DOHH2 (cell line): ENCODE results near the gene CLINT1.

Experiments used
- H3F3A ChIP-seq: fragments of 200-600 bp; sonication (generic), shearing (Covaris generic); 2 replicates; pipeline ENCODE4 v1.6.0; 2016; ENCODE audit warnings: antibody characterized with exemption, mild to moderate bottlenecking; ENCODE audit not compliant: control insufficient read depth, insufficient read depth
- H3K27ac ChIP-seq: fragments of 200-600 bp; sonication (generic); 2 replicates; pipeline ENCODE4 v1.5.1; 2014; ENCODE audit warnings: low read depth, mild to moderate bottlenecking, low read length, moderate library complexity
- H3K27me3 ChIP-seq: fragments of 200-600 bp; sonication (generic); 2 replicates; pipeline ENCODE4 v1.6.1; 2014; ENCODE audit warnings: mild to moderate bottlenecking, low read length, mixed read lengths; ENCODE audit not compliant: control insufficient read depth
- H3K36me3 ChIP-seq: fragments of 200-600 bp; sonication (generic); 2 replicates; pipeline ENCODE4 v1.6.1; 2014; ENCODE audit warnings: mild to moderate bottlenecking, low read length, moderate library complexity, mixed read lengths; ENCODE audit not compliant: control insufficient read depth
- H3K4me1 ChIP-seq: fragments of 200-600 bp; sonication (generic); 2 replicates; pipeline ENCODE4 v1.6.1; 2014; ENCODE audit warnings: mild to moderate bottlenecking, low read length, mixed read lengths; ENCODE audit not compliant: control insufficient read depth
- H3K4me2 ChIP-seq: fragments of 200-600 bp; sonication (generic); 2 replicates; pipeline ENCODE4 v1.6.0; 2014; ENCODE audit warnings: mild to moderate bottlenecking, low read length, moderate library complexity
- H3K4me3 ChIP-seq: fragments of 200-600 bp; sonication (generic); 2 replicates; pipeline ENCODE4 v1.5.1; 2014; ENCODE audit warnings: mild to moderate bottlenecking, low read length, mixed read lengths
- H3K79me2 ChIP-seq: fragments of 200-600 bp; sonication (generic); 2 replicates; pipeline ENCODE4 v1.6.1; 2014; ENCODE audit warnings: mild to moderate bottlenecking, low read length, mixed read lengths; ENCODE audit not compliant: control insufficient read depth
- H3K9me2 ChIP-seq: fragments of 200-600 bp; sonication (generic); replicated peaks from 2 replicates; pipeline ENCODE4 v1.6.1; 2014; ENCODE audit warnings: mild to moderate bottlenecking, low read length, mixed read lengths; ENCODE audit not compliant: control insufficient read depth
- H3K9me3 ChIP-seq: fragments of 200-600 bp; sonication (generic); 2 replicates; pipeline ENCODE4 v1.6.1; 2014; ENCODE audit warnings: antibody characterized with exemption, low read length, mixed read lengths; ENCODE audit not compliant: control insufficient read depth, insufficient read depth
- H4K20me1 ChIP-seq: fragments of 200-600 bp; sonication (generic); 2 replicates; pipeline ENCODE4 v1.6.0; 2014; ENCODE audit warnings: low read depth, mild to moderate bottlenecking, antibody characterized with exemption, low read length, moderate library complexity; ENCODE audit not compliant: control insufficient read depth, insufficient read depth
- EZH2phosphoT487 ChIP-seq: fragments of 200-600 bp; sonication (generic); IDR thresholded peaks from 2 replicates; pipeline ENCODE4 v1.6.1; 2017; ENCODE audit warnings: borderline replicate concordance, mild to moderate bottlenecking, antibody characterized with exemption, low read length, moderate library complexity, mixed read lengths
- TF ChIP-seq, protein P1 (sequence below): fragments of 200-600 bp; sonication (generic); IDR thresholded peaks from one replicate; pipeline ENCODE4 v1.5.1; 2014; ENCODE audit warnings: antibody characterized with exemption, mild to moderate bottlenecking, low read depth, low read length; ENCODE audit not compliant: poor library complexity, severe bottlenecking

CLINT1 gene

DNA sequence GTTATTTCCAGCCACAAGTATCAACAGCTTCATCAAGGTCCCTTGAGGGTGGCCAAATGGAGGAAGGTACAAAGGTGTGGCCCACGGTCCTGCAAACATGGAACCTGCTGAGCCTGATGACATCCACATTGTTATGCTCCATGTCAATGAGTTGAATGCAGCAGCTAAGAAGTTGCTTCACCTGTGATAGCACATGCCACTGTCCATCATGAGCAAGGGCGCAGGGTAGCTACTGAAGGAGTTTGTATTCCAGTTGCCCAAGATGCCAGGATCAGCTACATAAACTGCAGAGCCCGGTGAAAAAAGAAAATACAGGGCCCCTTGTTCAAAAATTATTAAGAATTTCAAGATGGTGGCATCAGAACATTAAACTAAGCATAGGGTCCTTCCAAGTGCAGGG, 91.3 kb downstream of the CLINT1 start:
- Histone ChIP-seq H3K4me1 (no peaks in the 10 kb centered on the region), H3K4me2 (no peak overlapping the region), H3K36me3 (no peaks in the 10 kb centered on the region), H4K20me1 (no peaks in the 10 kb centered on the region), H3K9me3 (no peaks in the 10 kb centered on the region), H3K27ac (no peak overlapping the region), H3K9me2 (no peaks in the 10 kb centered on the region), H3K27me3 (peaks cover 10% of the 10 kb centered on the region), H3K4me3 (no peak overlapping the region), H3F3A (no peaks in the 10 kb centered on the region), H3K79me2 (no peaks in the 10 kb centered on the region)
- TF ChIP-seq EZH2phosphoT487: no peak
- TF ChIP-seq, protein P1, sequence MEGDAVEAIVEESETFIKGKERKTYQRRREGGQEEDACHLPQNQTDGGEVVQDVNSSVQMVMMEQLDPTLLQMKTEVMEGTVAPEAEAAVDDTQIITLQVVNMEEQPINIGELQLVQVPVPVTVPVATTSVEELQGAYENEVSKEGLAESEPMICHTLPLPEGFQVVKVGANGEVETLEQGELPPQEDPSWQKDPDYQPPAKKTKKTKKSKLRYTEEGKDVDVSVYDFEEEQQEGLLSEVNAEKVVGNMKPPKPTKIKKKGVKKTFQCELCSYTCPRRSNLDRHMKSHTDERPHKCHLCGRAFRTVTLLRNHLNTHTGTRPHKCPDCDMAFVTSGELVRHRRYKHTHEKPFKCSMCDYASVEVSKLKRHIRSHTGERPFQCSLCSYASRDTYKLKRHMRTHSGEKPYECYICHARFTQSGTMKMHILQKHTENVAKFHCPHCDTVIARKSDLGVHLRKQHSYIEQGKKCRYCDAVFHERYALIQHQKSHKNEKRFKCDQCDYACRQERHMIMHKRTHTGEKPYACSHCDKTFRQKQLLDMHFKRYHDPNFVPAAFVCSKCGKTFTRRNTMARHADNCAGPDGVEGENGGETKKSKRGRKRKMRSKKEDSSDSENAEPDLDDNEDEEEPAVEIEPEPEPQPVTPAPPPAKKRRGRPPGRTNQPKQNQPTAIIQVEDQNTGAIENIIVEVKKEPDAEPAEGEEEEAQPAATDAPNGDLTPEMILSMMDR: no peak

DNA sequence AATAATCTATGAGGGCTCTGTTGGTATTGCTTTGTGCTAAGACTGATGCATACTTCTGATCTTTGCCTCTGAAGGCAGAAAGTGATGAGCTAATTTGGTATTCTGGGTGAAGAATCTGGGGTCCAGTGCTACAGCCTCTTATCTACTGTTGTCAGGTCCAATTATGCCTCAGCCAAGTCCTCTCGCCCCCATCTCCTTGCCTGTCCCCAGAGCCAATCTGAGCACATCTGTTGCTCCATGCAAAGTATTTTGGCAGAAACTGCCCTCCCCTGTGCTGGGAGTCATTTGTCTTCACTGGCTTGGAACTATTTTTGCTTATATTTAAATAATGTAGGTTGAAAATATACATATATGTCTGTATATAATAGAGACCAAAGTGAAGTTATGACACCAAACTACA, 92.0 kb downstream of the CLINT1 start:
- peaks cover 9% of the 10 kb centered on the region; the same call in 1 of the 2 replicates for H3K27me3 ChIP-seq
- no peak overlapping the region for H3K4me3 ChIP-seq
- H4K20me1 ChIP-seq: no peaks in the 10 kb centered on the region
- H3K9me3 ChIP-seq: no peaks in the 10 kb centered on the region
- no peaks in the 10 kb centered on the region for H3K9me2 ChIP-seq
- H3F3A ChIP-seq: no peaks in the 10 kb centered on the region
- no peaks in the 10 kb centered on the region for H3K79me2 ChIP-seq
- no peak overlapping the region for H3K4me2 ChIP-seq
- no peak overlapping the region for H3K27ac ChIP-seq
- TF ChIP-seq EZH2phosphoT487: no peak
- TF ChIP-seq, protein P1: no peak
- H3K36me3 ChIP-seq: peaks cover under 1% of the 10 kb centered on the region; the same call in 1 of the 2 replicates
- H3K4me1 ChIP-seq: no peaks in the 10 kb centered on the region

DNA sequence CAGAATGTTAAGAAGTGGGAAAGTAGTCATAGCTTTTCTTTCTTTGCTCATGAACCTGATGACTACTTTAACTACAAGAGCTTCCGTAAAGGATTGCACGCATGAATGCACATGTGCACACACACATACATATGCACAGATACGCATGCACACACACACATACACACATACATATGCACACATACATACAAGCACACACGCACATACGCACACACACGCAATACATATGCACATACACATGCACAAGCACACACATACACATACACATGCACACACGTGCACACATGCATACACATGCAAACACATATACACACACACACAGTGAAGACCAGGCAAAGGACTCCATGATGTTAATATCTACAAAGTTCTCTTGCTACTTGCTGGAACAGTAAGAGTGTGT, 92.5 kb downstream of the CLINT1 start:
- H3K36me3 ChIP-seq: peaks cover 5% of the 10 kb centered on the region
- TF ChIP-seq, protein P1: no peak
- no peak for TF ChIP-seq EZH2phosphoT487

DNA sequence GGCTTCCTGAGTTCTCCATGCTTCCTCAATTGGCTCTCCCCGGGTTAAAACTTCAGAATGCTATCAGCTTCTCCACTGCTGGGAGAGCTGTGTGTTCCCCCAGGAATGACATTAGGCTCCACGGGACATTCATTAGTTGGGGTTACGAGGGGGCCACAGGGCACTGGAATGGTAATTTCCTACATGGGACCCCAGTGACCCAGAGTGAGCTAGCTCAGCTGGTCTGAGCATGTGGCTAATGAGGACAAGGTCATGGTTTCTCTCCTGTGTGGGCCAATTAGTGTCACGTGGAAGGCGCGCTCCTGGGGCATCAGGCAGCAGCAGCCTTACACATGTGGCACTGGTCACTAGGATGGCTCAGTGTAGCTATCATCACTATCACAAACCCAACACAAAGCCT, 94.4 kb downstream of the CLINT1 start:
- Histone ChIP-seq H3K4me1 (0 out of 2 replicates have a peak, but pooled peaks cover under 1% of the 10 kb centered on the region), H4K20me1 (no peaks in the 10 kb centered on the region), H3K36me3 (peaks cover 13% of the 10 kb centered on the region), H3K27ac (no peak overlapping the region), H3K4me3 (no peak overlapping the region), H3F3A (0 out of 2 replicates have a peak, but pooled peaks cover 4% of the 10 kb centered on the region), H3K9me3 (no peaks in the 10 kb centered on the region), H3K4me2 (no peak overlapping the region), H3K27me3 (no peaks in the 10 kb centered on the region), H3K9me2 (no peaks in the 10 kb centered on the region), H3K79me2 (no peaks in the 10 kb centered on the region)
- TF ChIP-seq EZH2phosphoT487: no peak
- TF ChIP-seq, protein P1: no peak

More for the DNA sequence above, 92.5 kb downstream of the CLINT1 start:
- no peaks in the 10 kb centered on the region for H3K9me3 ChIP-seq
- H3K4me2 ChIP-seq: no peak overlapping the region
- no peaks in the 10 kb centered on the region for H4K20me1 ChIP-seq
- H3K4me3 ChIP-seq: no peak overlapping the region
- H3K4me1 ChIP-seq: no peaks in the 10 kb centered on the region
- no peaks in the 10 kb centered on the region for H3K79me2 ChIP-seq
- H3K27ac ChIP-seq: no peak overlapping the region
- no peaks in the 10 kb centered on the region for H3K9me2 ChIP-seq
- H3F3A ChIP-seq: 0 out of 2 replicates have a peak, but pooled peaks cover 1% of the 10 kb centered on the region
- peaks cover 8% of the 10 kb centered on the region; the same call in 1 of the 2 replicates for H3K27me3 ChIP-seq
